ENCODE data around the gene ELOA2. TPM values are rescaled to one million over a fixed set of nuclear protein-coding genes. Genes with fewer than 3 reads are reported as not detected.
A peak's percentile ranks its signal among the peaks of the same experiment; 100 is the strongest.
"Not testable (repeated sequence)": the region's sequence is repeated elsewhere in the genome, so short reads cannot be mapped to it uniquely, and the experiment has no call there.

Gene ELOA2
- total and polyA plus RNA-seq, 4 donors = not detected

GRCh38 chr18:47032945-47033344 is 2.5 kb downstream of the ELOA2 start:
- no peak for TF ChIP-seq CTCF (IDR thresholded peaks at IDR 0.05; ENCODE audit: control extremely low read depth, extremely low read depth)
- H3K36me3 ChIP-seq (ENCODE audit: control insufficient read depth in 4 of 4, insufficient read depth in 4 of 4, low read length in 4 of 4) = no peaks in the 10 kb centered on the region
- ATAC-seq (ENCODE audit: insufficient read depth, low FRiP score) (no peak), DNase-seq (no peak)
- no peaks in the 10 kb centered on the region for H3K4me1 ChIP-seq (ENCODE audit: control insufficient read depth in 5 of 5, insufficient read depth in 5 of 5, low read length in 5 of 5)
- 92 to 94% methylated on average over 19 of the region's 19 CpGs for WGBS, 2 donors
- H3K4me3 ChIP-seq = no peak overlapping the region
- no peaks in the 10 kb centered on the region for H3K27me3 ChIP-seq (ENCODE audit: control insufficient read depth in 3 of 3, insufficient read depth in 3 of 3, low read length in 2 of 3)
- peaks cover 0 to 5% (median 0%) of the 10 kb centered on the region in 4 donors for H3K9me3 ChIP-seq (ENCODE audit: control insufficient read depth in 4 of 4, insufficient read depth in 3 of 4, low read length in 3 of 4)
- no peak overlapping the region for H3K9ac ChIP-seq (ENCODE audit: insufficient read depth in 1 of 2, low read length in 2 of 2)
- no peak overlapping the region for H3K27ac ChIP-seq (ENCODE audit: low read depth in 1 of 2, low read length in 1 of 2)

GRCh38 chr18:47030887-47031286 is 4.5 kb downstream of the ELOA2 start:
- H3K4me1 ChIP-seq (ENCODE audit: control insufficient read depth in 5 of 5, insufficient read depth in 5 of 5, low read length in 5 of 5); H3K4me3 ChIP-seq; H3K36me3 ChIP-seq (ENCODE audit: control insufficient read depth in 4 of 4, insufficient read depth in 4 of 4, low read length in 4 of 4); H3K27ac ChIP-seq (ENCODE audit: low read depth in 1 of 2, low read length in 1 of 2); H3K9me3 ChIP-seq (ENCODE audit: control insufficient read depth in 4 of 4, insufficient read depth in 3 of 4, low read length in 3 of 4); ATAC-seq (ENCODE audit: insufficient read depth, low FRiP score); H3K27me3 ChIP-seq (ENCODE audit: control insufficient read depth in 3 of 3, insufficient read depth in 3 of 3, low read length in 2 of 3); H3K9ac ChIP-seq (ENCODE audit: insufficient read depth in 1 of 2, low read length in 2 of 2); DNase-seq: not testable (repeated sequence)
- WGBS, 2 donors = 91 to 100% methylated on average over 4 to 9 of the region's 12 CpGs

GRCh38 chr18:47029684-47030353 is 5.6 kb downstream of the ELOA2 start:
- peak; percentile 34 for ATAC-seq (ENCODE audit: insufficient read depth, low FRiP score)
- H3K4me3 ChIP-seq; H3K4me1 ChIP-seq (ENCODE audit: control insufficient read depth in 5 of 5, insufficient read depth in 5 of 5, low read length in 5 of 5); H3K9ac ChIP-seq (ENCODE audit: insufficient read depth in 1 of 2, low read length in 2 of 2); DNase-seq; H3K27ac ChIP-seq (ENCODE audit: low read depth in 1 of 2, low read length in 1 of 2); H3K36me3 ChIP-seq (ENCODE audit: control insufficient read depth in 4 of 4, insufficient read depth in 4 of 4, low read length in 4 of 4); H3K27me3 ChIP-seq (ENCODE audit: control insufficient read depth in 3 of 3, insufficient read depth in 3 of 3, low read length in 2 of 3); H3K9me3 ChIP-seq (ENCODE audit: control insufficient read depth in 4 of 4, insufficient read depth in 3 of 4, low read length in 3 of 4): not testable (repeated sequence)
- no CpG with 5 or more reads among the region's 55 CpGs for WGBS, 2 donors

- WGBS, 2 donors = 91 to 94% methylated on average over 8 of the region's 29 CpGs
- not testable (repeated sequence) for DNase-seq; H3K9ac ChIP-seq (ENCODE audit: insufficient read depth in 1 of 2, low read length in 2 of 2); H3K27me3 ChIP-seq (ENCODE audit: control insufficient read depth in 3 of 3, insufficient read depth in 3 of 3, low read length in 2 of 3); H3K27ac ChIP-seq (ENCODE audit: low read depth in 1 of 2, low read length in 1 of 2); H3K9me3 ChIP-seq (ENCODE audit: control insufficient read depth in 4 of 4, insufficient read depth in 3 of 4, low read length in 3 of 4); ATAC-seq (ENCODE audit: insufficient read depth, low FRiP score); H3K36me3 ChIP-seq (ENCODE audit: control insufficient read depth in 4 of 4, insufficient read depth in 4 of 4, low read length in 4 of 4); H3K4me1 ChIP-seq (ENCODE audit: control insufficient read depth in 5 of 5, insufficient read depth in 5 of 5, low read length in 5 of 5); H3K4me3 ChIP-seq
These were observed 6.7 kb downstream of the ELOA2 start for GRCh38 chr18:47028738-47029137.

- H3K4me3 ChIP-seq; H3K4me1 ChIP-seq (ENCODE audit: control insufficient read depth in 5 of 5, insufficient read depth in 5 of 5, low read length in 5 of 5); H3K9me3 ChIP-seq (ENCODE audit: control insufficient read depth in 4 of 4, insufficient read depth in 3 of 4, low read length in 3 of 4); H3K9ac ChIP-seq (ENCODE audit: insufficient read depth in 1 of 2, low read length in 2 of 2); ATAC-seq (ENCODE audit: insufficient read depth, low FRiP score); H3K27me3 ChIP-seq (ENCODE audit: control insufficient read depth in 3 of 3, insufficient read depth in 3 of 3, low read length in 2 of 3); H3K36me3 ChIP-seq (ENCODE audit: control insufficient read depth in 4 of 4, insufficient read depth in 4 of 4, low read length in 4 of 4); DNase-seq; H3K27ac ChIP-seq (ENCODE audit: low read depth in 1 of 2, low read length in 1 of 2): not testable (repeated sequence)
- WGBS, 2 donors = 88 to 93% methylated on average over 3 to 5 of the region's 17 CpGs
These were observed 9.8 kb downstream of the ELOA2 start for GRCh38 chr18:47025557-47026174.

- peak; percentile 3 for ATAC-seq (ENCODE audit: insufficient read depth, low FRiP score)
- H3K4me3 ChIP-seq; H3K36me3 ChIP-seq (ENCODE audit: control insufficient read depth in 4 of 4, insufficient read depth in 4 of 4, low read length in 4 of 4); H3K27me3 ChIP-seq (ENCODE audit: control insufficient read depth in 3 of 3, insufficient read depth in 3 of 3, low read length in 2 of 3); H3K9me3 ChIP-seq (ENCODE audit: control insufficient read depth in 4 of 4, insufficient read depth in 3 of 4, low read length in 3 of 4); H3K4me1 ChIP-seq (ENCODE audit: control insufficient read depth in 5 of 5, insufficient read depth in 5 of 5, low read length in 5 of 5); H3K9ac ChIP-seq (ENCODE audit: insufficient read depth in 1 of 2, low read length in 2 of 2); DNase-seq; H3K27ac ChIP-seq (ENCODE audit: low read depth in 1 of 2, low read length in 1 of 2): not testable (repeated sequence)
- no CpG with 5 or more reads among the region's 55 CpGs for WGBS, 2 donors
These were observed 11.5 kb downstream of the ELOA2 start for GRCh38 chr18:47023769-47024465.

- H3K4me3 ChIP-seq; H3K36me3 ChIP-seq (ENCODE audit: control insufficient read depth in 4 of 4, insufficient read depth in 4 of 4, low read length in 4 of 4); H3K9ac ChIP-seq (ENCODE audit: insufficient read depth in 1 of 2, low read length in 2 of 2); DNase-seq; H3K27ac ChIP-seq (ENCODE audit: low read depth in 1 of 2, low read length in 1 of 2); ATAC-seq (ENCODE audit: insufficient read depth, low FRiP score); H3K27me3 ChIP-seq (ENCODE audit: control insufficient read depth in 3 of 3, insufficient read depth in 3 of 3, low read length in 2 of 3); H3K9me3 ChIP-seq (ENCODE audit: control insufficient read depth in 4 of 4, insufficient read depth in 3 of 4, low read length in 3 of 4); H3K4me1 ChIP-seq (ENCODE audit: control insufficient read depth in 5 of 5, insufficient read depth in 5 of 5, low read length in 5 of 5): not testable (repeated sequence)
- WGBS, 2 donors = 95 to 96% methylated on average over 9 of the region's 29 CpGs
These were observed 12.6 kb downstream of the ELOA2 start for GRCh38 chr18:47022821-47023220.

Measured in lung (tissue), 12 donors.